GM21737 (cell line): ENCODE measurements around the gene CRHR1.
"Not testable (repeated sequence)": the region's sequence is repeated elsewhere in the genome, so short reads cannot be mapped to it uniquely, and the experiment has no call there.

Experiments used
- ATAC-seq: cut with Tn5 transposase; IDR thresholded peaks from one replicate; pipeline ENCODE4 v1.9.1; 2021; ENCODE audit warnings: mild to moderate bottlenecking, moderate library complexity; ENCODE audit not compliant: unreplicated experiment

Gene CRHR1

GRCh38 chr17:45857977-45858708 lies 74.0 kb downstream of the CRHR1 start:
- ATAC-seq, result no peak

GRCh38 chr17:45861165-45861564 lies 77.0 kb downstream of the CRHR1 start:
- no peak for ATAC-seq

- ATAC-seq, result not testable (repeated sequence)
These were observed 78.0 kb downstream of the CRHR1 start for GRCh38 chr17:45862127-45862526.

- ATAC-seq, result no peak
These were observed 79.9 kb downstream of the CRHR1 start for GRCh38 chr17:45863857-45864654.

- ATAC-seq, result no peak
These were observed 83.1 kb downstream of the CRHR1 start for GRCh38 chr17:45867171-45867570.

- no peak for ATAC-seq
These were observed 83.6 kb downstream of the CRHR1 start for GRCh38 chr17:45867702-45868101.

- ATAC-seq, result no peak
These were observed 84.2 kb downstream of the CRHR1 start for GRCh38 chr17:45868276-45868675.

GRCh38 chr17:45869676-45870341 lies 85.7 kb downstream of the CRHR1 start:
- no peak for ATAC-seq

GRCh38 chr17:45870342-45870974 lies 86.3 kb downstream of the CRHR1 start:
- ATAC-seq, result no peak

- ATAC-seq, result no peak
These were observed 87.6 kb downstream of the CRHR1 start for GRCh38 chr17:45871718-45872117.

GRCh38 chr17:45873728-45874127 lies 89.6 kb downstream of the CRHR1 start:
- ATAC-seq, result no peak

GRCh38 chr17:45874151-45874550 lies 90.0 kb downstream of the CRHR1 start:
- ATAC-seq, result no peak

- ATAC-seq, result no peak
These were observed 92.4 kb downstream of the CRHR1 start for GRCh38 chr17:45876539-45876938.

- no peak for ATAC-seq
These were observed 93.3 kb downstream of the CRHR1 start for GRCh38 chr17:45877467-45877866.

GRCh38 chr17:45883063-45883462 lies 98.9 kb downstream of the CRHR1 start:
- ATAC-seq, result no peak
